Astrocyte of the spinal cord (primary cell): ENCODE data around the gene GATAD2B.

ENCODE experiments used
- DNase-seq: peaks from one replicate; pipeline ENCODE4 v3.0.0; 2011; ENCODE audit warnings: low read depth, low spot score
- H3K4me3 ChIP-seq: 2 replicates; pipeline ENCODE4 v1.5.1; 2011; ENCODE audit warnings: low read depth, mild to moderate bottlenecking, low read length, moderate library complexity
- in situ Hi-C: cut with HindIII; loops from 2 replicates; pipeline ENCODE4 v1.10.0; 2017; ENCODE audit warnings: low sequenced_read_pairs
- TF ChIP-seq, protein P1 (sequence below): IDR thresholded peaks from 2 replicates; pipeline ENCODE4 v1.5.1; 2012; ENCODE audit warnings: low read depth, mild to moderate bottlenecking, low read length, inconsistent platforms

The GATAD2B gene

DNA sequence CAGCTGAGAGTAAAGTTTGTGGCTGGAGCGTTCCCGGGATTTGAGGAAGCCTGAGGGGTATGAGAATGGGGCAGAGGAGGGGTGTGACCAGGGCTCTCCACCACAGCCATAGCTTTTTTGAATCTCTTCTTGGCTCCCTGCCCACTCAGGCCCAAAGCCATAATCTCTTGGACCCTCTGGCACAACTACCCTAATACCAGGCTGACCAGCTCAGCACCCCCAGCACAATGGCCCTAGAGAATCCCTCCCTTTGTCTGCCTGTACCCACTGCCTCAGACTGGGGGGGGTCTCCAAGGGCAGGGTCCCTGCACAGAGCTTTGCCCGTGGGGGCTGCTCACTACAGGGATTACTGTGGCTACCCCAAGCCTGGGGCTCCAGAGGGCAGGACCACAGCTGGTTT lies 16.2 kb upstream of the GATAD2B start:
- in situ Hi-C loops = no loop called here
- DNase-seq = no peak
- TF ChIP-seq, protein P1, sequence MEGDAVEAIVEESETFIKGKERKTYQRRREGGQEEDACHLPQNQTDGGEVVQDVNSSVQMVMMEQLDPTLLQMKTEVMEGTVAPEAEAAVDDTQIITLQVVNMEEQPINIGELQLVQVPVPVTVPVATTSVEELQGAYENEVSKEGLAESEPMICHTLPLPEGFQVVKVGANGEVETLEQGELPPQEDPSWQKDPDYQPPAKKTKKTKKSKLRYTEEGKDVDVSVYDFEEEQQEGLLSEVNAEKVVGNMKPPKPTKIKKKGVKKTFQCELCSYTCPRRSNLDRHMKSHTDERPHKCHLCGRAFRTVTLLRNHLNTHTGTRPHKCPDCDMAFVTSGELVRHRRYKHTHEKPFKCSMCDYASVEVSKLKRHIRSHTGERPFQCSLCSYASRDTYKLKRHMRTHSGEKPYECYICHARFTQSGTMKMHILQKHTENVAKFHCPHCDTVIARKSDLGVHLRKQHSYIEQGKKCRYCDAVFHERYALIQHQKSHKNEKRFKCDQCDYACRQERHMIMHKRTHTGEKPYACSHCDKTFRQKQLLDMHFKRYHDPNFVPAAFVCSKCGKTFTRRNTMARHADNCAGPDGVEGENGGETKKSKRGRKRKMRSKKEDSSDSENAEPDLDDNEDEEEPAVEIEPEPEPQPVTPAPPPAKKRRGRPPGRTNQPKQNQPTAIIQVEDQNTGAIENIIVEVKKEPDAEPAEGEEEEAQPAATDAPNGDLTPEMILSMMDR = no peak
- no peak overlapping the region for H3K4me3 ChIP-seq

DNA sequence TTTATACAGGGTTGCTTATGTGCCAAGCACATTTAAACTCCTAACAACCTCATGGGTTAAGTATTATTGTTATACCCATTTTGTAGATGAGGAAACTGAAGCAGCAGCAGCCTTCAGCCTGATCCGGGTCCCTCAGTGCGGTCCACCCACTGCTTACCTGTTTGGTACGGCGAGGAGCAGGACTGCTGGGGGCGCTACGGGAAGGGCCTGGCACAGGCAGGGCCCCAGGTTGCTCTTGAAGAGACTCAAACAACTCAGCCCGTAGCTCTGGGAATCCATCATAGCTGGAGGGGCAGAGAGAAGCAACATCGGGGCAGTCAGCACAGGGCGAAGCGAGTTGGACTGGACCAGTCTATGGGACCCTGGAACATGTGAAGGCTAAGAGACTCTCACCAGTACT lies 14.6 kb upstream of the GATAD2B start:
- DNase-seq = no peak
- TF ChIP-seq, protein P1 = no peak
- in situ Hi-C loops = no loop called here

DNA sequence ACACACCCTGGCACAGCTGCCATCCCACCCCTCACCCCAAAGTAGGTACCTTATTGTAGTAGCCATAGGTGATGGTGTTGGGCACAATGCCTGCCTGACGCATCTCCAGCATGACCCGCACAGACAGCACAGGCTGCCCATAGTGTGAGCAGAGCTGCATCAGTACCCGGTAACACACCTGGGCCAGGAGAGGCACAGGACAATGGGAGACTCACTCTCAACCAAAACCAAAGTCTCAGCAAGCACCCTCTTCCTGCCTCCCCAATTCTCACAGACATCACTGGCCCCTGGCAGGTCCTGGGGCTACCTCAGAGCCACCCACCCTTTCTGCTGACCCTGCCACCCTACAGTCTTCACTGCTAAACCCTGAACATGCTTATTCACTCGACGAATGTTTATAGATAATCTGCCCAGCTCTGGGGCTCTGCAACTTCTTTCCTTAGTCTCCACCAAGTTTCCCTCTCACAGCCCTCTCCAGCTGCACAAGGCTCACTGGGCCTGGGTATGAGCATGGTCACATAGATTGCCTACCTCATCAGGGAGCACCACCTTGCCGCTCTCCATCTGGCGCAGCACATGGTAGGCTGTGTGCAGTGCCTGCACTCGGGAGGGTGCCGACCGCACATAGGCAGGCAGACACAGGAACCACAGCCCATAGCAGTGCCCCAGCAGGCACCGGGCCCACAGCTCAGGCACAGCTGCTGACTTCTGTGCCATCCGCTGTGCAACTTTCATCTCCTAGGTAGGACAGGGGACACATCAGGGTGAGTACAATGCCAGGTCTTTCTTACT lies 13.4 kb upstream of the GATAD2B start:
- in situ Hi-C loops = no loop called here
- TF ChIP-seq, protein P1 = no peak
- DNase-seq = no peak
- no peak overlapping the region for H3K4me3 ChIP-seq

More for the DNA sequence above, 14.6 kb upstream of the GATAD2B start:
- no peak overlapping the region for H3K4me3 ChIP-seq

DNA sequence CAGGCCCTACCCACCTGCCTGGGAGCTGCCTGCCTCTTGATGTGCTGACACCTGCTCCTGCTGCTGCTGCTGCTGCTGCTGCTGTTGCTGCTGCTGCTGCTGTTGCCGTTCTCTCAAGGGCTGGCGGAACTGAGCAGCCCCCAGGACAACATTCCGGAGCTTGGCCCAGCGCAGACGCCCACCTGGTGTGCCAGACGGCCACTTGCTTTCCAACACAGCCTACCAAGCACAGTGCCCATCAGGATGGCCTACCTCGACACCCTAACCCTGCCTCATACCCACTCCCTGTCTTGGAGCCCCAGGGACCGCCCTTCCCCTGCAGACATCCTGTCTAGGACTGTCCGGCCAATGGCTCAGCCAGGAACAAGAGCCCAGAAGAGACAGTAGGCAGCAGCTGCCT lies 12.0 kb upstream of the GATAD2B start:
- in situ Hi-C loops = no loop called here

DNA sequence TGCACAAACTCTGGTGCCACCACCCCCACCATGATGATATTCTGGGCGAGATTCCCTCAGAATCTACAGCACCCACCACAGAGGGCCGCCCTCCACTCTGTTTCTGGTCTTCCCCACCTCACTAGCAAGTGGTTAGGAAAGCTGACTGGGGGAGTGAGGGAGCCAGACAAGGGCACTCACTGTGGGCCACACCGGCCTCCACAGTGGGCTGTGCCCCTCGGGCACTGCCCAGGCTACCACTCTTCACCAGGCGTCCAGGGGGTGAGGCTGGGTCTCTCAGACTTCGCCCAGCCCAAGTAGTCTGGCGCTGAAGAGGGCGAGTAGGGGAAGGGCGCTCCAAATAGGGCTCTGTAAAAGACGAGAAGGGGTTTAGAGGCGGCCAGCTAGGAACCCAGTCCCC lies 11.2 kb upstream of the GATAD2B start:
- TF ChIP-seq, protein P1 = no peak
- in situ Hi-C loops = no loop called here
- DNase-seq = no peak
- no peak overlapping the region for H3K4me3 ChIP-seq

More for the DNA sequence above, 12.0 kb upstream of the GATAD2B start:
- no peak overlapping the region for H3K4me3 ChIP-seq
- no peak for DNase-seq
- TF ChIP-seq, protein P1 = no peak

DNA sequence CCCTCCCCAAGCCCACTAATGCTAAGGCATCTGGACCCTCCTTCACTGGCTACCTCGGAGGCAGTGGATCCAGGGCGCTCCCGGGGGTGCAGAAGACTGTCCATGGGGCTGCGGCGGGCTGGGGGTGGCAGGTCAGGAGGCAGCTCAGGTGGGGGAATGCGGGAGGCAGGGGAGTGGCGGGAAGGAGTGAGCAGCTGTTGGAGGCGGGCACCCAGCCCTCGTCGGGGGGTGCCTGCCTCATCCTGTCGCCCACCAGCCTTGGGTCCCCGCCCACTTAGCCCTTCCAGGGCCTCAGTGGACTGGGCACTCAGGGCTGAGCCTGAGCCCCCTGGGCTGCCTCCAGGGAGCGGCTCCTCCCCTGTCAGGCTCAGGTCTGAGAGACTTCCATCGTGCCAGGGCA lies 10.7 kb upstream of the GATAD2B start:
- DNase-seq = no peak
- in situ Hi-C loops = no loop called here
- H3K4me3 ChIP-seq = no peak overlapping the region
- TF ChIP-seq, protein P1 = no peak
